K562 (cell line): ENCODE measurements around the gene SETMAR. TPM values are rescaled to one million over a fixed set of nuclear protein-coding genes. Genes with fewer than 3 reads are reported as not detected.
A peak's percentile ranks its signal among the peaks of the same experiment; 100 is the strongest.

Source experiments
- ARNT ChIP-seq, 2 experiments: fragments of 450-650 bp; IDR thresholded peaks; 2 replicates each; pipeline ENCODE4 v1.6.1; 2016; ENCODE audit warnings: mild to moderate bottlenecking in 1 of 2
- BRD9 ChIP-seq: fragments of 450-650 bp; IDR thresholded peaks from 2 replicates; pipeline ENCODE4 v1.6.1; 2018; ENCODE audit warnings: low read depth; ENCODE audit not compliant: partially characterized antibody
- C11orf30 ChIP-seq: fragments of 450-650 bp; IDR thresholded peaks from 2 replicates; pipeline ENCODE4 v1.6.1; 2016; ENCODE audit warnings: low read depth, mild to moderate bottlenecking
- FOXJ2 ChIP-seq: fragments of 200-800 bp; sonication (Bioruptor generic); IDR thresholded peaks from 2 replicates; pipeline ENCODE4 v1.6.1; 2016; ENCODE audit warnings: missing genetic modification characterization, missing compliant biosample characterization
- FUS ChIP-seq: fragments of 200-400 bp; formaldehyde crosslinking; optimal IDR thresholded peaks from 2 replicates; pipeline ENCODE3; 2017; ENCODE audit warnings: low read depth, low read length
- HDAC1 ChIP-seq, 2 experiments: fragments of 450-650 bp; IDR thresholded peaks; 2 replicates each; pipeline ENCODE4 v1.6.1; 2016 to 2017; ENCODE audit warnings: inconsistent platforms in 1 of 2, mild to moderate bottlenecking in 1 of 2, moderate library complexity in 1 of 2
- HDGF ChIP-seq: fragments of 450-650 bp; IDR thresholded peaks from 2 replicates; pipeline ENCODE4 v1.6.1; 2016
- L3MBTL2 ChIP-seq: fragments of 450-650 bp; IDR thresholded peaks from 2 replicates; pipeline ENCODE4 v1.6.1; 2016; ENCODE audit warnings: mild to moderate bottlenecking, moderate library complexity
- MXI1 ChIP-seq: IDR thresholded peaks from 2 replicates; pipeline ENCODE4 v1.6.1; 2011; ENCODE audit warnings: low read depth, mild to moderate bottlenecking, improper control_type of control experiment, low read length
- NFATC3 ChIP-seq: fragments of 450-650 bp; IDR thresholded peaks from 2 replicates; pipeline ENCODE4 v1.6.1; 2017; ENCODE audit warnings: mild to moderate bottlenecking
- NFE2L1 ChIP-seq: fragments of 450-650 bp; IDR thresholded peaks from 2 replicates; pipeline ENCODE4 v1.6.1; 2016; ENCODE audit warnings: missing genetic modification characterization, low read depth, mild to moderate bottlenecking, missing compliant biosample characterization, moderate library complexity, borderline replicate concordance
- RBM34 ChIP-seq: fragments of 200-400 bp; formaldehyde crosslinking; IDR thresholded peaks from 2 replicates; pipeline ENCODE4 v1.6.1; 2018; ENCODE audit warnings: low read length, borderline replicate concordance; ENCODE audit not compliant: insufficient read depth
- SMAD4 ChIP-seq: fragments of 250-450 bp; sonication (Bioruptor Pico); conservative IDR thresholded peaks from 2 replicates; pipeline ENCODE4 v1.8.0; 2021; ENCODE audit warnings: inconsistent platforms, mild to moderate bottlenecking, moderate library complexity
- SMARCE1 ChIP-seq: fragments of 450-650 bp; IDR thresholded peaks from 2 replicates; pipeline ENCODE4 v1.7.1; 2016; ENCODE audit warnings: mild to moderate bottlenecking
- TBL1XR1 ChIP-seq, 2 experiments: IDR thresholded peaks; 2 replicates each; pipeline ENCODE4 v1.6.1; 2012; ENCODE audit warnings: improper control_type of control experiment in 2 of 2, low read length in 2 of 2, mild to moderate bottlenecking in 1 of 2
- YY1 ChIP-seq, 3 experiments: IDR thresholded peaks; 2 replicates each; pipeline ENCODE4 v1.6.1; 2011; ENCODE audit warnings: low read length in 2 of 3, mild to moderate bottlenecking in 2 of 3, moderate library complexity in 2 of 3, borderline replicate concordance in 1 of 3, control low read depth in 1 of 3, low read depth in 1 of 3; ENCODE audit not compliant: insufficient read depth in 3 of 3, insufficient replicate concordance in 2 of 3, control insufficient read depth in 1 of 3, insufficient read length in 1 of 3; ENCODE audit errors: extremely low read depth in 1 of 3
- ZC3H11A ChIP-seq: IDR thresholded peaks from 2 replicates; pipeline ENCODE4 v1.6.1; 2012; ENCODE audit warnings: low read depth, low read length, improper control_type of control experiment
- ZNF274 ChIP-seq: IDR thresholded peaks from 2 replicates; pipeline ENCODE4 v1.6.1; 2011; ENCODE audit warnings: low read depth, mild to moderate bottlenecking, low read length, moderate library complexity, borderline replicate concordance
- polyA plus RNA-seq, 8 experiments: library from polyadenylated mRNA; depleted of rRNA in 4 of 8; stranded (reverse) in 5 of 8; unstranded in 3 of 8; fragments of >200 nt; fragmentation: Nextera tagmentation in 2 of 8; fragmentation: Illumina TruSeq in 1 of 8; extraction: Ambion mirVana in 2 of 8; extraction: Trizol in 1 of 8; gene quantifications; 2 replicates each; pipeline versions ENCODE4 v1.2.1 to v1.2.3, GENCODE V29; 2011 to 2014; ENCODE audit warnings: inconsistent platforms in 1 of 8, missing spikeins in 1 of 8
- total RNA-seq, 7 experiments: library from RNA; depleted of rRNA in 6 of 7; stranded (reverse); fragments of >200 nt in 6 of 7; fragmentation: Illumina TruSeq in 2 of 7; extraction: Trizol in 2 of 7; gene quantifications; 2 replicates each; pipeline versions ENCODE4 v1.2.1 to v1.2.3, GENCODE V29; 2011 to 2021; ENCODE audit warnings: low replicate concordance in 1 of 7
- TF ChIP-seq, protein P1 (sequence below): sonication (generic); formaldehyde crosslinking; IDR thresholded peaks from 2 replicates; pipeline ENCODE4 v1.8.0; 2022; ENCODE audit warnings: mild to moderate bottlenecking, missing genetic modification reagents
- TF ChIP-seq, protein P2 (sequence below): fragments of 250-450 bp; sonication (Bioruptor Pico); IDR thresholded peaks from 2 replicates; pipeline ENCODE4 v1.4.0; 2020; ENCODE audit warnings: borderline replicate concordance
- TF ChIP-seq, protein P3 (sequence below): fragments of 250-450 bp; sonication (Bioruptor Pico); IDR thresholded peaks from 2 replicates; pipeline ENCODE4 v1.5.0; 2020; ENCODE audit warnings: mild to moderate bottlenecking, borderline replicate concordance

SETMAR gene
- total and polyA plus RNA-seq, 9 of the 15 experiments (the other 6 are each of a cell fraction or from before 2014, with no cell fraction given): 5.5 to 25.1 (median 18.2) TPM

GRCh38 chr3:4350789-4351163, 47.6 kb downstream of the SETMAR start (continued):
- TF ChIP-seq, protein P1, sequence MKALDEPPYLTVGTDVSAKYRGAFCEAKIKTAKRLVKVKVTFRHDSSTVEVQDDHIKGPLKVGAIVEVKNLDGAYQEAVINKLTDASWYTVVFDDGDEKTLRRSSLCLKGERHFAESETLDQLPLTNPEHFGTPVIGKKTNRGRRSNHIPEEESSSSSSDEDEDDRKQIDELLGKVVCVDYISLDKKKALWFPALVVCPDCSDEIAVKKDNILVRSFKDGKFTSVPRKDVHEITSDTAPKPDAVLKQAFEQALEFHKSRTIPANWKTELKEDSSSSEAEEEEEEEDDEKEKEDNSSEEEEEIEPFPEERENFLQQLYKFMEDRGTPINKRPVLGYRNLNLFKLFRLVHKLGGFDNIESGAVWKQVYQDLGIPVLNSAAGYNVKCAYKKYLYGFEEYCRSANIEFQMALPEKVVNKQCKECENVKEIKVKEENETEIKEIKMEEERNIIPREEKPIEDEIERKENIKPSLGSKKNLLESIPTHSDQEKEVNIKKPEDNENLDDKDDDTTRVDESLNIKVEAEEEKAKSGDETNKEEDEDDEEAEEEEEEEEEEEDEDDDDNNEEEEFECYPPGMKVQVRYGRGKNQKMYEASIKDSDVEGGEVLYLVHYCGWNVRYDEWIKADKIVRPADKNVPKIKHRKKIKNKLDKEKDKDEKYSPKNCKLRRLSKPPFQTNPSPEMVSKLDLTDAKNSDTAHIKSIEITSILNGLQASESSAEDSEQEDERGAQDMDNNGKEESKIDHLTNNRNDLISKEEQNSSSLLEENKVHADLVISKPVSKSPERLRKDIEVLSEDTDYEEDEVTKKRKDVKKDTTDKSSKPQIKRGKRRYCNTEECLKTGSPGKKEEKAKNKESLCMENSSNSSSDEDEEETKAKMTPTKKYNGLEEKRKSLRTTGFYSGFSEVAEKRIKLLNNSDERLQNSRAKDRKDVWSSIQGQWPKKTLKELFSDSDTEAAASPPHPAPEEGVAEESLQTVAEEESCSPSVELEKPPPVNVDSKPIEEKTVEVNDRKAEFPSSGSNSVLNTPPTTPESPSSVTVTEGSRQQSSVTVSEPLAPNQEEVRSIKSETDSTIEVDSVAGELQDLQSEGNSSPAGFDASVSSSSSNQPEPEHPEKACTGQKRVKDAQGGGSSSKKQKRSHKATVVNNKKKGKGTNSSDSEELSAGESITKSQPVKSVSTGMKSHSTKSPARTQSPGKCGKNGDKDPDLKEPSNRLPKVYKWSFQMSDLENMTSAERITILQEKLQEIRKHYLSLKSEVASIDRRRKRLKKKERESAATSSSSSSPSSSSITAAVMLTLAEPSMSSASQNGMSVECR (CRISPR knock-in tag): no peak
- TF ChIP-seq MXI1 (no peak), ZNF274 (no peak), SMAD4 (peak; percentile 44; the same call in 1 of the 2 replicates), SMARCE1 (no peak), ZC3H11A (no peak), BRD9 (peak; percentile 96), L3MBTL2 (no peak), TBL1XR1 (IDR thresholded peaks at IDR 0.05; ENCODE audit: low read length in 2 of 2) (peak; percentile 51 to 57; a peak in 1 of 4 replicates), ARNT (IDR thresholded peaks at IDR 0.05) (peak in 1 of 2 experiments; percentile 46; a peak in 1 of 4 replicates), NFE2L1 (tag) (no peak), RBM34 (no peak), YY1 (IDR thresholded peaks at IDR 0.05; ENCODE audit: borderline replicate concordance in 1 of 3, control insufficient read depth in 1 of 3, extremely low read depth in 1 of 3, insufficient read depth in 3 of 3, insufficient read length in 1 of 3, insufficient replicate concordance in 2 of 3, low read depth in 1 of 3, low read length in 2 of 3) (no peak), HDAC1 (IDR thresholded peaks at IDR 0.05) (peak in 1 of 2 experiments; percentile 37; a peak in 1 of 4 replicates), C11orf30 (no peak), NFATC3 (peak; percentile 66), FUS (no peak), HDGF (0 out of 2 replicates have a peak, but pooled peaks have one; percentile 67), FOXJ2 (tag) (0 out of 2 replicates have a peak, but pooled peaks have one; percentile 43)
- TF ChIP-seq, protein P2, sequence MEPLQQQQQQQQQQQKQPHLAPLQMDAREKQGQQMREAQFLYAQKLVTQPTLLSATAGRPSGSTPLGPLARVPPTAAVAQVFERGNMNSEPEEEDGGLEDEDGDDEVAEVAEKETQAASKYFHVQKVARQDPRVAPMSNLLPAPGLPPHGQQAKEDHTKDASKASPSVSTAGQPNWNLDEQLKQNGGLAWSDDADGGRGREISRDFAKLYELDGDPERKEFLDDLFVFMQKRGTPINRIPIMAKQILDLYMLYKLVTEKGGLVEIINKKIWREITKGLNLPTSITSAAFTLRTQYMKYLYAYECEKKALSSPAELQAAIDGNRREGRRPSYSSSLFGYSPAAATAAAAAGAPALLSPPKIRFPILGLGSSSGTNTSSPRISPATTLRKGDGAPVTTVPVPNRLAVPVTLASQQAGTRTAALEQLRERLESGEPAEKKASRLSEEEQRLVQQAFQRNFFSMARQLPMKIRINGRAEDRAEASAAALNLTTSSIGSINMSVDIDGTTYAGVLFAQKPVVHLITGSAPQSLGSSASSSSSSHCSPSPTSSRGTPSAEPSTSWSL (CRISPR knock-in tag): no peak
- TF ChIP-seq, protein P3, sequence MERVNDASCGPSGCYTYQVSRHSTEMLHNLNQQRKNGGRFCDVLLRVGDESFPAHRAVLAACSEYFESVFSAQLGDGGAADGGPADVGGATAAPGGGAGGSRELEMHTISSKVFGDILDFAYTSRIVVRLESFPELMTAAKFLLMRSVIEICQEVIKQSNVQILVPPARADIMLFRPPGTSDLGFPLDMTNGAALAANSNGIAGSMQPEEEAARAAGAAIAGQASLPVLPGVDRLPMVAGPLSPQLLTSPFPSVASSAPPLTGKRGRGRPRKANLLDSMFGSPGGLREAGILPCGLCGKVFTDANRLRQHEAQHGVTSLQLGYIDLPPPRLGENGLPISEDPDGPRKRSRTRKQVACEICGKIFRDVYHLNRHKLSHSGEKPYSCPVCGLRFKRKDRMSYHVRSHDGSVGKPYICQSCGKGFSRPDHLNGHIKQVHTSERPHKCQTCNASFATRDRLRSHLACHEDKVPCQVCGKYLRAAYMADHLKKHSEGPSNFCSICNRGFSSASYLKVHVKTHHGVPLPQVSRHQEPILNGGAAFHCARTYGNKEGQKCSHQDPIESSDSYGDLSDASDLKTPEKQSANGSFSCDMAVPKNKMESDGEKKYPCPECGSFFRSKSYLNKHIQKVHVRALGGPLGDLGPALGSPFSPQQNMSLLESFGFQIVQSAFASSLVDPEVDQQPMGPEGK: no peak
